Smooth muscle cell (in vitro differentiated cells): Measurements from ENCODE around the gene C1QTNF5. TPM values are rescaled to one million over a fixed set of nuclear protein-coding genes. Genes with fewer than 3 reads are reported as not detected.

Experiments used
- DNase-seq: peaks from one replicate; lab custom pipeline; 2025; ENCODE audit not compliant: unreplicated experiment; lab: John Stamatoyannopoulos, UW
- H2AFZ ChIP-seq: fragments of 200-600 bp; sonication (generic); 2 replicates; pipeline ENCODE4 v1.6.0; 2016; ENCODE audit warnings: antibody characterized with exemption, low read depth, mild to moderate bottlenecking
- H3F3A ChIP-seq: fragments of 200-600 bp; sonication (generic); 2 replicates; pipeline ENCODE4 v1.6.0; 2017; ENCODE audit warnings: antibody characterized with exemption, low read depth
- H3K27ac ChIP-seq: fragments of 200-600 bp; sonication (generic); 2 replicates; pipeline ENCODE4 v1.5.1; 2016; ENCODE audit warnings: low read depth, mild to moderate bottlenecking
- H3K27me3 ChIP-seq: fragments of 200-600 bp; sonication (generic); 2 replicates; pipeline ENCODE4 v1.6.1; 2016; ENCODE audit warnings: low read depth, mild to moderate bottlenecking
- H3K36me3 ChIP-seq: fragments of 200-600 bp; sonication (generic); 2 replicates; pipeline ENCODE4 v1.5.1; 2016; ENCODE audit warnings: low read depth
- H3K4me1 ChIP-seq: fragments of 200-600 bp; sonication (generic); 2 replicates; pipeline ENCODE4 v1.5.1; 2016; ENCODE audit warnings: low read depth
- H3K4me2 ChIP-seq: fragments of 200-600 bp; sonication (generic); 2 replicates; pipeline ENCODE4 v1.6.0; 2016; ENCODE audit warnings: mild to moderate bottlenecking
- H3K4me3 ChIP-seq: fragments of 200-600 bp; sonication (generic); 2 replicates; pipeline ENCODE4 v1.5.1; 2016; ENCODE audit warnings: mild to moderate bottlenecking
- H3K79me2 ChIP-seq: fragments of 200-600 bp; sonication (generic); 2 replicates; pipeline ENCODE4 v1.6.0; 2016; ENCODE audit warnings: low read depth, mild to moderate bottlenecking
- H3K9ac ChIP-seq: fragments of 200-600 bp; sonication (generic); 2 replicates; pipeline ENCODE4 v1.6.0; 2016; ENCODE audit warnings: low read depth
- H3K9me3 ChIP-seq: fragments of 200-600 bp; sonication (generic); replicated peaks from 2 replicates; pipeline ENCODE4 v1.5.1; 2016; ENCODE audit warnings: low read depth
- H4K20me1 ChIP-seq: fragments of 200-600 bp; sonication (generic); 2 replicates; pipeline ENCODE4 v1.6.0; 2016; ENCODE audit warnings: low read depth
- CTCF ChIP-seq: fragments of 200-600 bp; sonication (generic); IDR thresholded peaks from 2 replicates; pipeline ENCODE4 v1.5.1; 2017; ENCODE audit warnings: borderline replicate concordance, mild to moderate bottlenecking, antibody characterized with exemption; ENCODE audit not compliant: insufficient read depth, poor library complexity, severe bottlenecking
- WGBS: methylation state at CpG from one replicate; pipeline ENCODE4 v1.1.7; 2016; ENCODE audit warnings: low lambda C conversion rate; 5-methylcytosine and 5-hydroxymethylcytosine counted together
- polyA plus RNA-seq: library from polyadenylated mRNA; unstranded; fragments of >200 nt; fragmentation: Nextera tagmentation; extraction: Ambion mirVana; gene quantifications from 2 replicates; pipeline ENCODE4 v1.2.1, GENCODE V29; 2016
- total RNA-seq: library from RNA; depleted of rRNA; stranded (reverse); fragments of >200 nt; gene quantifications from 2 replicates; pipeline ENCODE4 v1.2.3, GENCODE V29; 2014

Gene C1QTNF5
- total and polyA plus RNA-seq, 2 experiments from 2014 or later = 7.0 to 7.2 TPM

- Histone ChIP-seq H3K4me3 (peak overlapping the region; percentile 66), H3K4me2 (peak overlapping the region; percentile 98), H2AFZ (no peak overlapping the region), H3K79me2 (peaks cover 14% of the 10 kb centered on the region), H3K9me3 (no peaks in the 10 kb centered on the region), H3K27ac (no peak overlapping the region), H3K9ac (no peak overlapping the region), H4K20me1 (no peaks in the 10 kb centered on the region), H3F3A (peaks cover 13% of the 10 kb centered on the region), H3K27me3 (peaks cover 32% of the 10 kb centered on the region), H3K4me1 (peaks cover 43% of the 10 kb centered on the region), H3K36me3 (no peaks in the 10 kb centered on the region)
- WGBS = 55% methylated on average over 11 of the region's 11 CpGs
- no peak for TF ChIP-seq CTCF
- DNase-seq = no peak
Measured at GRCh38 chr11:119338965-119339588, 1.6 kb downstream of the C1QTNF5 start.

GRCh38 chr11:119338318-119338890, 2.3 kb downstream of the C1QTNF5 start:
- no peaks in the 10 kb centered on the region for H3K36me3 ChIP-seq
- peaks cover 32% of the 10 kb centered on the region for H3K27me3 ChIP-seq
- peak; percentile 63 for DNase-seq
- H3K4me2 ChIP-seq = peak overlapping the region; percentile 98
- no peaks in the 10 kb centered on the region for H3K9me3 ChIP-seq
- TF ChIP-seq CTCF = peak; percentile 90
- no peaks in the 10 kb centered on the region for H4K20me1 ChIP-seq
- H3K4me1 ChIP-seq = peaks cover 44% of the 10 kb centered on the region
- 9% methylated on average over 17 of the region's 17 CpGs for WGBS
- no peak overlapping the region for H3K9ac ChIP-seq
- peaks cover 13% of the 10 kb centered on the region for H3F3A ChIP-seq
- H3K79me2 ChIP-seq = peaks cover 14% of the 10 kb centered on the region
- H2AFZ ChIP-seq = no peak overlapping the region
- peak overlapping the region; percentile 71 for H3K27ac ChIP-seq
- peak overlapping the region; percentile 66 for H3K4me3 ChIP-seq

- TF ChIP-seq CTCF = no peak
- Histone ChIP-seq H3K27ac (peak overlapping the region; percentile 71), H3K9me3 (no peaks in the 10 kb centered on the region), H3F3A (peaks cover 13% of the 10 kb centered on the region), H2AFZ (no peak overlapping the region), H3K36me3 (no peaks in the 10 kb centered on the region), H3K27me3 (peaks cover 26% of the 10 kb centered on the region), H3K9ac (no peak overlapping the region), H3K4me3 (peak overlapping the region; percentile 66), H3K4me1 (peaks cover 50% of the 10 kb centered on the region), H3K79me2 (peaks cover 14% of the 10 kb centered on the region), H3K4me2 (peak overlapping the region; percentile 98), H4K20me1 (no peaks in the 10 kb centered on the region)
- 6% methylated on average over 8 of the region's 9 CpGs for WGBS
- DNase-seq = peak; percentile 63
Measured at GRCh38 chr11:119337581-119338317, 2.9 kb downstream of the C1QTNF5 start.
